HuH-7.5 (cell line): ENCODE results near the gene C1QTNF9.
"Not testable (repeated sequence)": the region's sequence is repeated elsewhere in the genome, so short reads cannot be mapped to it uniquely, and the experiment has no call there.

Source experiments
- DNase-seq: peaks from one replicate; pipeline ENCODE4 v3.0.0; 2011; ENCODE audit warnings: low spot score

The C1QTNF9 gene

GRCh38 chr13:24282256-24282655, 27.1 kb upstream of the C1QTNF9 start:
- DNase-seq, result no peak

- no peak for DNase-seq
Measured at GRCh38 chr13:24284889-24285565, 24.4 kb upstream of the C1QTNF9 start.

- no peak for DNase-seq
Measured at GRCh38 chr13:24286624-24287023, 22.8 kb upstream of the C1QTNF9 start.

- DNase-seq, result no peak
Measured at GRCh38 chr13:24287748-24288287, 21.6 kb upstream of the C1QTNF9 start.

- DNase-seq, result no peak
Measured at GRCh38 chr13:24288870-24289269, 20.5 kb upstream of the C1QTNF9 start.

GRCh38 chr13:24290280-24290932, 19.0 kb upstream of the C1QTNF9 start:
- no peak for DNase-seq

- DNase-seq, result no peak
Measured at GRCh38 chr13:24292481-24292880, 16.9 kb upstream of the C1QTNF9 start.

GRCh38 chr13:24293746-24294145, 15.6 kb upstream of the C1QTNF9 start:
- DNase-seq, result no peak

GRCh38 chr13:24299488-24300114, 9.8 kb upstream of the C1QTNF9 start:
- no peak for DNase-seq

GRCh38 chr13:24301434-24301833, 7.9 kb upstream of the C1QTNF9 start:
- no peak for DNase-seq

- DNase-seq, result no peak
Measured at GRCh38 chr13:24301911-24302310, 7.5 kb upstream of the C1QTNF9 start.

GRCh38 chr13:24304620-24305019, 4.8 kb upstream of the C1QTNF9 start:
- no peak for DNase-seq

- no peak for DNase-seq
Measured at GRCh38 chr13:24306632-24307031, 2.7 kb upstream of the C1QTNF9 start.

GRCh38 chr13:24307211-24308067, 1.9 kb upstream of the C1QTNF9 start:
- peak; percentile 16 for DNase-seq

GRCh38 chr13:24308068-24308445, 1.3 kb upstream of the C1QTNF9 start:
- DNase-seq, result no peak

GRCh38 chr13:24308488-24309020, 826 bp upstream of the C1QTNF9 start:
- no peak for DNase-seq

GRCh38 chr13:24313439-24313838, 4.1 kb downstream of the C1QTNF9 start:
- no peak for DNase-seq

- not testable (repeated sequence) for DNase-seq
Measured at GRCh38 chr13:24317835-24318234, 8.5 kb downstream of the C1QTNF9 start.

- DNase-seq, result not testable (repeated sequence)
Measured at GRCh38 chr13:24318878-24319277, 9.5 kb downstream of the C1QTNF9 start.

GRCh38 chr13:24319641-24320040, 10.3 kb downstream of the C1QTNF9 start:
- DNase-seq, result not testable (repeated sequence)

GRCh38 chr13:24321416-24321815, 12.0 kb downstream of the C1QTNF9 start:
- not testable (repeated sequence) for DNase-seq

- not testable (repeated sequence) for DNase-seq
Measured at GRCh38 chr13:24322470-24322869, 13.1 kb downstream of the C1QTNF9 start.
